Karpas-422 (cell line): ENCODE results near the gene TSPAN4. TPM values are rescaled to one million over a fixed set of nuclear protein-coding genes. Genes with fewer than 3 reads are reported as not detected.

Experiments
- DNase-seq: peaks from one replicate; pipeline ENCODE4 v3.0.0-alpha.2; 2015
- H2AFZ ChIP-seq: fragments of 200-600 bp; sonication (generic); 2 replicates; pipeline ENCODE4 v1.6.1; 2014; ENCODE audit warnings: antibody characterized with exemption, low read length, mixed read lengths
- H3K27ac ChIP-seq: fragments of 200-600 bp; sonication (generic); 2 replicates; pipeline ENCODE4 v1.5.1; 2014; ENCODE audit warnings: mild to moderate bottlenecking, low read length, moderate library complexity
- H3K27me3 ChIP-seq: fragments of 200-600 bp; sonication (generic); 2 replicates; pipeline ENCODE4 v1.6.1; 2014; ENCODE audit warnings: low read length, mixed read lengths
- H3K36me3 ChIP-seq: fragments of 200-600 bp; sonication (generic); 2 replicates; pipeline ENCODE4 v1.6.1; 2014; ENCODE audit warnings: low read length, mixed read lengths; ENCODE audit not compliant: insufficient read depth
- H3K4me1 ChIP-seq: fragments of 200-600 bp; sonication (generic); 2 replicates; pipeline ENCODE4 v1.6.1; 2014; ENCODE audit warnings: mild to moderate bottlenecking, low read length, mixed read lengths
- H3K4me2 ChIP-seq: fragments of 200-600 bp; sonication (generic); 2 replicates; pipeline ENCODE4 v1.6.1; 2014; ENCODE audit warnings: low read length, low read depth, mild to moderate bottlenecking; ENCODE audit not compliant: poor library complexity, severe bottlenecking
- H3K4me3 ChIP-seq: fragments of 200-600 bp; sonication (generic); 2 replicates; pipeline ENCODE4 v1.5.1; 2014; ENCODE audit warnings: mild to moderate bottlenecking, antibody characterized with exemption, low read length, mixed read lengths
- H3K79me2 ChIP-seq: fragments of 200-600 bp; sonication (generic); 2 replicates; pipeline ENCODE4 v1.6.1; 2014; ENCODE audit warnings: mild to moderate bottlenecking, low read length, mixed read lengths
- H3K9ac ChIP-seq: fragments of 200-600 bp; sonication (generic); 2 replicates; pipeline ENCODE4 v1.6.0; 2014; ENCODE audit warnings: low read length
- H3K9me2 ChIP-seq: fragments of 200-600 bp; sonication (generic), shearing (Covaris generic); replicated peaks from 2 replicates; pipeline ENCODE4 v1.6.0; 2014; ENCODE audit warnings: mild to moderate bottlenecking, low read length, moderate library complexity; ENCODE audit not compliant: insufficient read depth
- H3K9me3 ChIP-seq: fragments of 300-700, 200-600 bp; sonication (generic); 2 replicates; pipeline ENCODE4 v1.6.1; 2014; ENCODE audit warnings: low read length, mixed read lengths
- H4K20me1 ChIP-seq: fragments of 200-600 bp; sonication (generic); 2 replicates; pipeline ENCODE4 v1.6.1; 2014; ENCODE audit warnings: mild to moderate bottlenecking, antibody characterized with exemption, low read length, low read depth; ENCODE audit not compliant: insufficient read depth
- total RNA-seq: library from RNA; depleted of rRNA; stranded (reverse); fragments of >200 nt; shearing (Covaris generic); gene quantifications from 2 replicates; pipeline ENCODE4 v1.2.3, GENCODE V29; 2014; ENCODE audit warnings: low replicate concordance

The TSPAN4 gene
- total RNA-seq, 1 experiment from 2014 or later: not detected

- H3K9ac ChIP-seq: no peak overlapping the region
- H3K79me2 ChIP-seq: no peaks in the 10 kb centered on the region
- DNase-seq: no peak
- no peak overlapping the region for H3K4me3 ChIP-seq
- H3K27me3 ChIP-seq: no peaks in the 10 kb centered on the region
- H3K27ac ChIP-seq: no peak overlapping the region
- no peaks in the 10 kb centered on the region; the same call in 1 of the 2 replicates for H3K36me3 ChIP-seq
- no peaks in the 10 kb centered on the region for H3K9me3 ChIP-seq
- H3K9me2 ChIP-seq: no peaks in the 10 kb centered on the region
- H2AFZ ChIP-seq: no peak overlapping the region
- no peaks in the 10 kb centered on the region for H3K4me1 ChIP-seq
- H4K20me1 ChIP-seq: peaks cover 5% of the 10 kb centered on the region; the same call in 1 of the 2 replicates
- no peak overlapping the region for H3K4me2 ChIP-seq
These were observed 37.8 kb downstream of the TSPAN4 start for GRCh38 chr11:880447-880846.

- Histone ChIP-seq H3K9me3 (no peaks in the 10 kb centered on the region), H2AFZ (no peak overlapping the region), H3K27me3 (no peaks in the 10 kb centered on the region), H3K9ac (no peak overlapping the region), H3K79me2 (no peaks in the 10 kb centered on the region), H4K20me1 (no peaks in the 10 kb centered on the region), H3K4me2 (no peak overlapping the region), H3K9me2 (no peaks in the 10 kb centered on the region), H3K36me3 (no peaks in the 10 kb centered on the region; the same call in 1 of the 2 replicates), H3K4me1 (no peaks in the 10 kb centered on the region), H3K4me3 (no peak overlapping the region), H3K27ac (no peak overlapping the region)
- DNase-seq: no peak
These were observed 39.9 kb downstream of the TSPAN4 start for GRCh38 chr11:882596-882995.

- no peak for DNase-seq
- no peaks in the 10 kb centered on the region for H4K20me1 ChIP-seq
- H3K4me2 ChIP-seq: no peak overlapping the region
- no peaks in the 10 kb centered on the region; the same call in 1 of the 2 replicates for H3K36me3 ChIP-seq
- no peak overlapping the region for H2AFZ ChIP-seq
- H3K79me2 ChIP-seq: no peaks in the 10 kb centered on the region
- H3K27ac ChIP-seq: no peak overlapping the region
- no peaks in the 10 kb centered on the region for H3K27me3 ChIP-seq
- no peaks in the 10 kb centered on the region for H3K9me2 ChIP-seq
- H3K9ac ChIP-seq: no peak overlapping the region
- H3K9me3 ChIP-seq: no peaks in the 10 kb centered on the region
- H3K4me1 ChIP-seq: no peaks in the 10 kb centered on the region
- H3K4me3 ChIP-seq: no peak overlapping the region
These were observed 40.9 kb downstream of the TSPAN4 start for GRCh38 chr11:883527-883926.

GRCh38 chr11:884578-885070 is 42.0 kb downstream of the TSPAN4 start:
- no peaks in the 10 kb centered on the region for H3K79me2 ChIP-seq
- H3K4me2 ChIP-seq: no peak overlapping the region
- no peak overlapping the region for H3K4me3 ChIP-seq
- no peaks in the 10 kb centered on the region for H4K20me1 ChIP-seq
- H3K9ac ChIP-seq: no peak overlapping the region
- no peaks in the 10 kb centered on the region for H3K4me1 ChIP-seq
- H2AFZ ChIP-seq: no peak overlapping the region
- no peaks in the 10 kb centered on the region for H3K9me2 ChIP-seq
- no peaks in the 10 kb centered on the region for H3K9me3 ChIP-seq
- no peaks in the 10 kb centered on the region; the same call in 1 of the 2 replicates for H3K36me3 ChIP-seq
- DNase-seq: no peak
- no peaks in the 10 kb centered on the region for H3K27me3 ChIP-seq
- no peak overlapping the region for H3K27ac ChIP-seq

GRCh38 chr11:886568-886967 is 43.9 kb downstream of the TSPAN4 start:
- Histone ChIP-seq H3K9me2 (no peaks in the 10 kb centered on the region), H4K20me1 (no peaks in the 10 kb centered on the region), H3K27me3 (no peaks in the 10 kb centered on the region), H3K79me2 (no peaks in the 10 kb centered on the region), H2AFZ (no peak overlapping the region), H3K4me3 (no peak overlapping the region), H3K27ac (no peak overlapping the region), H3K36me3 (no peaks in the 10 kb centered on the region), H3K9ac (no peak overlapping the region), H3K4me1 (no peaks in the 10 kb centered on the region), H3K9me3 (no peaks in the 10 kb centered on the region), H3K4me2 (no peak overlapping the region)
- no peak for DNase-seq

- Histone ChIP-seq H4K20me1 (no peaks in the 10 kb centered on the region), H3K9ac (no peak overlapping the region), H2AFZ (no peak overlapping the region), H3K9me2 (no peaks in the 10 kb centered on the region), H3K4me3 (no peak overlapping the region), H3K4me2 (no peak overlapping the region), H3K36me3 (no peaks in the 10 kb centered on the region), H3K27me3 (no peaks in the 10 kb centered on the region), H3K27ac (no peak overlapping the region), H3K79me2 (no peaks in the 10 kb centered on the region), H3K4me1 (no peaks in the 10 kb centered on the region), H3K9me3 (no peaks in the 10 kb centered on the region)
- DNase-seq: no peak
These were observed 44.9 kb downstream of the TSPAN4 start for GRCh38 chr11:887589-887988.

- Histone ChIP-seq H3K9me2 (no peaks in the 10 kb centered on the region), H3K36me3 (no peaks in the 10 kb centered on the region), H3K27ac (no peak overlapping the region), H3K4me3 (no peak overlapping the region), H4K20me1 (no peaks in the 10 kb centered on the region), H3K4me2 (no peak overlapping the region), H3K9me3 (no peaks in the 10 kb centered on the region), H3K4me1 (no peaks in the 10 kb centered on the region), H2AFZ (no peak overlapping the region), H3K9ac (no peak overlapping the region), H3K79me2 (no peaks in the 10 kb centered on the region), H3K27me3 (no peaks in the 10 kb centered on the region)
- DNase-seq: no peak
These were observed 45.9 kb downstream of the TSPAN4 start for GRCh38 chr11:888310-889212.

- no peaks in the 10 kb centered on the region for H3K9me3 ChIP-seq
- no peaks in the 10 kb centered on the region for H3K79me2 ChIP-seq
- no peaks in the 10 kb centered on the region for H3K9me2 ChIP-seq
- H3K4me1 ChIP-seq: no peaks in the 10 kb centered on the region
- no peaks in the 10 kb centered on the region for H4K20me1 ChIP-seq
- H3K36me3 ChIP-seq: no peaks in the 10 kb centered on the region
- no peak overlapping the region for H3K27ac ChIP-seq
- no peaks in the 10 kb centered on the region for H3K27me3 ChIP-seq
- H3K4me2 ChIP-seq: no peak overlapping the region
- DNase-seq: no peak
- H2AFZ ChIP-seq: no peak overlapping the region
- H3K9ac ChIP-seq: no peak overlapping the region
- H3K4me3 ChIP-seq: no peak overlapping the region
These were observed 46.6 kb downstream of the TSPAN4 start for GRCh38 chr11:889257-889656.
